DMS79 (cell line): ENCODE results near the gene TMEM176B.
"Not testable (repeated sequence)": the region's sequence is repeated elsewhere in the genome, so short reads cannot be mapped to it uniquely, and the experiment has no call there.

Experiments
- DNase-seq: peaks from one replicate; lab custom pipeline; 2025; lab: John Stamatoyannopoulos, UW

Gene TMEM176B

GRCh38 chr7:150823043-150823442, 22.9 kb upstream of the TMEM176B start:
- no peak for DNase-seq

DNA sequence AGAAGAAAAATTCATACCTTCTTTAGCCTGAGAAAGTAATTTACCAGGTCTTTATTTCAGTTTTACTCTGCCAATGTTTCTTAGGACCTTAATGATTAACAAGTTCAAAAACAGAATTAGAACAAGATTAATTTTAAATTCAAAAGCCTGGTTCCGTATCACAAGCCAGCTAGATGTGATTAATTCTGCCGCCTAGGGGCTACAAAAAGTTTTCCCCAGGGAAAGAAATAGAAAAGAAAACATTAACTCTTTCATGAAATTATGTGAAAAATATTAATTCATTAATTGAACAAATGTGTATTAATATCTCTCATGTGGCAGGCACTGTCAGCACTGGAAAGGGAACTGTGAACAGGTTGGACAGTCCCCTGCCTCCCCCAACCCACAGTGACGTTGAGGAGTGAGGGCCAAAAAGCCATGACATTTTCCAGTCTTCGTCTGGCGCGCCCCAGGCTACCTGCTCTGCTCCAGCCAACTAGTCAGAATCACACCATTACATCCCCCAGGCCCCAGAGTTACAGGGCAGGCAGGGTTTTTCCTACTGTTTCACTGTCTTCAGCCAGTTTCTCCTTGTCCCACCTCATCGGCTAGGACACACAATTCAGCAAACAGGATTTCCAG, 20.5 kb upstream of the TMEM176B start:
- no peak for DNase-seq

DNA sequence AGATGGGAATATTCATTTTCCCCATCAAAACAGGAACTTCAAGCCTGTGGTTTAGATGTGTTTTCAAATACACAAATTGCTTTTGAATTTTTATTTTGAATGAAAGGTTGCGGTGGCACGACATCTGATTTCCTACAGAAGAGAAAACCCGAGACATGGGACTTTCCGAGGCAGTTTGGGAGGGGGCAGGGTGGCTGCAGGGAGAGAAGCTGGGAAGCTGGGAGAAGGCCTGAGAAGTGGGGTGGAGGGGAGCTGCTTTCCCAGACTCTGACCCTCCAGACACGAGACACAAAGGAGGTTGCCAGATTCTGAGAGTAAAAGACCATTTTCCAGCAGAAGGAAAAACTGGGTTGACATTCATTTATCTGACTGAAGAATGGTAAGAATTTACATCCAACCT, 20.0 kb upstream of the TMEM176B start:
- DNase-seq = no peak

DNA sequence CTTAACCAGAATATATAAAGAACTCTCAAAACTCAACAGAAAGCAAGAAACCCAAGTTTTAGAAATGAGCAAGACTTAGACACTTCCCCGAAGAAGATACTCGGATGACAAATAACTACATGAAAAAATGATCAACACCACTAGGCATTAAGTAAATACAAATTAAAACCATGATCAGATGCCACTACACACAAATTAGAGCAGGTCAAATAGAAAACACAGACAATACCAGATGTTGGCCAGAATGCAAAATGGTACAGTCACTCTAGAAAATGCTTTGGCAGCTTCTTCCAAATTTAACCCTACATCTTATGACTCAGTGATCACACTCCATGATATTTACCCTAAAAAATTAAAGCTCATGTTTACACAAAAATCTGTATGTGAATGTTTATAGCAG, 18.8 kb upstream of the TMEM176B start:
- no peak for DNase-seq

DNA sequence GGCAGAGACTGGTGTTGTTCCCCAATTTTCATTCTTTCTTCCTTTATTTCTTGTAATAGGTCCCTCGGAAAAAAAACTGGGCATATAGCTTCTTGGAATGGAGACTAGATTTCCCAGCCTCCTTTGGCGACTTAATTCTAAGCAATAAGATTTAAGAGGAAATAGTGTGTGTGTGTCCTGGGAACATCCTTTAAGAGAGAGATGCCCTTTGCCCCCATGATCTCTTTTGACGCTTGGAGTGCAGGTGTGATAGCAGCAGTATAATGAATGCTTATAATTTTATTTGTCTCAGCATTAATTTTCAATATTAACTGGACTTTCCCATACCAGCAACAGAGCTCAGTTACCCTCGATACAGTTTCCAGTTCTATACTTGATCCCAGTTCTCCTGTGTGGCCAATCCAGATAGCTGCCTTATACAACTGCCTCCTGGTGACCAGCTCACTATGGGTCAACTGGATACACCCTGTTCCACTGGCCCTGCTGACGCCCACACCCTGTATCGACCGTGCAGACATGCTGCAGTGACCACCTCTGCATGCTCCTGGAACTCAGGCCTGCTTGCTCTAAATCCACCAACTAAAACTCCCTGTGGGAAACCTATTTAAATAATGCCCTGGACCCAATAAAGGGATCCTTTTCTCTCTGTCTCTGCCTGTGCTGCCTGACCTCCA, 14.3 kb upstream of the TMEM176B start:
- DNase-seq = no peak

GRCh38 chr7:150807616-150808438, 7.7 kb upstream of the TMEM176B start:
- DNase-seq = not testable (repeated sequence)

DNA sequence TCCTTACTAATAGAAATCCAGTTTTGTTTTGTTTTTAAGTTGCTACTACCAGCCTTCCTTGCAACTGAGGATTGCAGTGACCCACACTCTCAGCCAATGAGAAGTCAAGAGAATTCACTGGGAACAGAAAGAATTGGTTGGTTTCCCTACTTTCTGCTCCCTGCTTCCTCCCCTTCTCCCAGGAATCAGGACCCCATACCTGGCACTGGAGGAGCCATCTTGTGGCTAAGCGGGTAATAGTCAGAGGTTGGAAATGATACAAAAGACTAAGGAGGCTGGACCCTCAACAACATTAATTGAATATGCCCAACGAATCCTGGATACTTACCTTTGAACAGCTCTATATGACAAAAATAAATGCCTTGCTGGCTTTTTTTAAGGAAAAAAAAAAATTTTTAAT, 6.7 kb upstream of the TMEM176B start:
- no peak for DNase-seq

DNA sequence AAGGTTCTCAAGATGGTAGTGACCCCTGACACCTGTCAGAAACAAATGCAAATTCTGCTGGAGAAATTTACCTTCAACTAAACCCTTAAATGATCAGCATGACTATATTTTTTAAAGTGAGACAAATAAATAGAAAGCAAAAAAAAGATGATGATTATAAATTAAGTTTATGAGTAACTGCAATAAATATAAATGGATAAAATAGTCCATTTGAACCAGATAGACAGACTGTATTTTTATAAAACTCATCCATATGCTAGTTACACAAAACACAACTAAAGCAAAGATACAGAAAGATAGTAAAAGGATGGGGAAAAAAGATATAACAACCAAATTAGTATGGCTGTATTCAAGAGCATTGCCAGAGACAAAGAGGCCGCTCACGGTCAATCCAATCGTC, 6.3 kb upstream of the TMEM176B start:
- no peak for DNase-seq

GRCh38 chr7:150805864-150806263, 5.7 kb upstream of the TMEM176B start:
- DNase-seq = no peak

- DNase-seq = no peak
Measured at GRCh38 chr7:150804802-150805201, 4.6 kb upstream of the TMEM176B start.

DNA sequence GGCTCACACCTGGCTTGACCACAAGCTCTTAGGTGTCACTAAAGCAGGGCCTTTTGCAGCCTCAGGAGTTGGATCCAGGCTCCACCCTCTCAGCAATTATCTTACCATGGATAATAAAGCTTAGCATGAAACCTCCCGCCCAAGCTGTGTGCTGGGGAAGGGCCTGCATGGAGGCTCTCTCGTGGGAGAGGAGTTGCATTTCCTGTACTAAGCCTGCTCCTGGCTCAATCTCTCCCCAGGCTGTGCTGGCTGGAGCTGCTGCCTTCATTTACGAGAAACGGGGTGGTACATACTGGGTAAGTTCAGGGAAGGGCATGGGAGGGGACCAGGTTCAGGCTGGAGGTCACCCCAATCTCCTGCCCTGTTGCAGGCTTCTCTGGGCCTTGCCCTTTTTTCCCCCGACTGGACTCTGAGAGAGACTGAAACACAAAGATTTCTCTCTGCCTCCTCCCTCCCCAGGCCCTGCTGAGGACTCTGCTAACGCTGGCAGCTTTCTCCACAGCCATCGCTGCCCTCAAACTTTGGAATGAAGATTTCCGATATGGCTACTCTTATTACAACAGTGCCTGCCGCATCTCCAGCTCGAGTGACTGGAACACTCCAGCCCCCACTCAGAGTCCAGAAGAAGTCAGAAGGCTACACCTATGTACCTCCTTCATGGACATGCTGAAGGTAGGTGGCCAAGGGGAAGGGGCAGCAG, 3.1 kb upstream of the TMEM176B start:
- no peak for DNase-seq

GRCh38 chr7:150801946-150802771, 2.0 kb upstream of the TMEM176B start:
- DNase-seq = no peak

- no peak for DNase-seq
Measured at GRCh38 chr7:150801242-150801945, 1.2 kb upstream of the TMEM176B start.

- no peak for DNase-seq
Measured at GRCh38 chr7:150800581-150801241, 547 bp upstream of the TMEM176B start, which contains the start of gene TMEM176A. TMEM176A (plus strand) TSS chr7:150800769; CDS start chr7:150801551, 782 bp downstream.

DNA sequence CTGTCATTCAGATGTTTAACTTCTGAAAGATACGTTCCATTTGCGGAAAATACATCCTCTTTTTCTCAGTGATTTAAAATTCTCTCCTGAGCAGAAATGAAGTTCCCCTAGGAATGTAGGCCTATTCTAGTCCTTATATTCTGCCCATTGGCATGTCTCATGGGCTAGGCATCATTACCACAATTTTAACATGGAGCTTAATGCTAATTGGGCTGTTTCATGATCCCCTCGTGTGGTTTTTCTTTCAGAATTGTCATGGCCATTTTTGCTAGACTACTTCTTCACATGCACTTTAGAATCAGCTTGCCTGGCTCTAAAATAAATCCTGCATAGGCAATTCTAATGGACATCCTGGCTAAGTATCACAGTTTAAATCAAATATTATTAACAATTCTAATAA, 1.0 kb downstream of the TMEM176B start:
- no peak for DNase-seq

DNA sequence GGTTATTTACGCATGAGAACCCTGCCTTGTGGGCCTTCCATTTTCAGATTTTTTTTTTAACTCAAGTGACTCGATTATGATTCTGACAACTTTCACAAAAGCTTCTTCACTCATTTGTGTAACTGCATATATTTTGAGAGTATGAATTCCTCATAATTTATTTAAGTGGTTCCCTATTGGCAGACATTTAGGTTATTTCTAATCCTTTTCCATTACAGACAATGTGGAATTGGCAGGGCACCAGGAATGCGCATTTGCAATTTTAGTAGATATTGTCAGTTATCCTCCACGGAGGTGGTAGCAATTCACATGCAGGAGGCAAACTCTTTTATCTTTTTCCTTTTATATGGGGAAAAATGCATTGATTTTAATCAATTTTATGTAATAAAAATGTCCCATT, 2.5 kb downstream of the TMEM176B start:
- DNase-seq = no peak

GRCh38 chr7:150793569-150794238, 6.5 kb downstream of the TMEM176B start:
- DNase-seq = no peak

DNA sequence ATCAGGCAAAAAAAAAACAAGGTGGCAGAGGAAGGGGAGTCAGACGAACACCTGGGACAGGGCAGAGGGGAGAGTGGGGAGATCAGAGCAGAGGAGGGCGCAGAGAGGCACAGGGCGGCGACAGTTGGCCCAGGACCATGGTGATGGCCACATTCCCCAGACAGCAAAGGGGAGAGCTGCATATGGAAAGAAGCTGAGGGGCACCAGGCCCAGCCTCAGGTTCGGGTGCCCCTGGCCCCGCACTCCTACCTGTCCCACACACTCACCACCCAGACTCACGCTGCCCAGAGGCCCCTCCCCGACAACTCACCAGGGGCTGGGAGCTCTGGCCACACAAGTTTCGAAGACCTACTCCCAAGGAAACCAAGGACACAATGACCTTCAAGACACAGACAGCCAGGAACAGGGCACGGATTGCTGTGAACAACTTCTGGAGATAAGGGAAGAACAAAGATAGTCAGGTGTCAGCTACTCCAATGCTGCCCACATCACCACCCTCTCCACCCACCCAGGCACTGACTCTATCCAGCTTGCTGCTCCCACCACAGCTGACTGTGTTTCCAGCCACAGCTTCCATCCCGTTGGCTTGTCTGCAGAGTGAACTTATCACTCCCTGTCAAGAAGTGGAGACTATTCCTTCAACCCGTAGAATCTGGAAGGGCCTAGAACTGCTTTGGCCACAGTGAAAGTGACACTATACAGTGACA, 8.3 kb downstream of the TMEM176B start:
- DNase-seq = no peak

DNA sequence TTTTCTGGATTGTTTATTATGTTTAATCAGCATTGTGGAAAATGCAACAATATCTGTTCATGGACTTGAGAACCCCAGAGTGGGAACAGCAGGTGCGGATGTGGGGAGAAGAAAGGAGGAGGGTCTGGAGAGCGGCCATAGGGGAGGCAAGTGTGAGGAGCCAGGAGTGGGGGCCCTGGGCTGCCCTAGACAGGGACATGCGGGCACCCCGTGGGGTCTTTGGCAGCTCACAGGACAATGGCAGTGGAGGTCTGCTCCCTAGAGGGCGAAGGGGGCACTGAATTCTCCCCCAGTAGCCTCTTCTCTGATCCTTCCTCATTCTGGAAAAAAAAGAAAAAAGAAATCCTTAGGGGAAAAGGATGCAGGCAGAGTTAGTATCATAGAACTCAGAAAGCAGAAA, 8.9 kb downstream of the TMEM176B start:
- no peak for DNase-seq
